GM12878 (cell line): ENCODE data around the gene SERPINA6. TPM values are rescaled to one million over a fixed set of nuclear protein-coding genes. Genes with fewer than 3 reads are reported as not detected.

Source experiments
- ATAC-seq: fragments of 200-7000 bp; cut with Tn5 transposase; 3 replicates; pipeline ENCODE4 v1.9.1; 2020; ENCODE audit warnings: mild to moderate bottlenecking, moderate library complexity
- BruUV-seq: library from RNA; stranded (reverse); fragments of 400-500 nt; replicated peaks from 2 replicates; lab custom pipeline; 2021; lab: Mats Ljungman, UMichigan
- CTCF ChIA-PET: fragments of 300-600 bp; sonication (Branson Sonifier 250); formaldehyde crosslinking; extraction: SDS; loops from one replicate; lab custom pipeline; 2021; ENCODE audit warnings: inconsistent platforms; lab: Yijun Ruan, JAX
- POLR2A ChIA-PET: fragments of 350-600 bp; formaldehyde crosslinking; extraction: SDS; loops from one replicate; lab custom pipeline; 2021; ENCODE audit warnings: inconsistent platforms; lab: Charles Lee
- RAD21 ChIA-PET: fragments of 300-600 bp; sonication (Branson Sonifier 250); formaldehyde crosslinking; loops from one replicate; lab custom pipeline; 2023; ENCODE audit warnings: antibody characterized with exemption; ENCODE audit not compliant: unreplicated experiment; lab: Charles Lee
- SMC1A ChIA-PET: fragments of 300-600 bp; sonication (Branson Sonifier 250); formaldehyde crosslinking; loops from one replicate; lab custom pipeline; 2023; ENCODE audit not compliant: unreplicated experiment, uncharacterized antibody; lab: Charles Lee
- DNase-seq: peaks from one replicate; pipeline ENCODE4 v3.0.0-alpha.2; 2011; ENCODE audit warnings: low read depth, low spot score
- FAIRE-seq: peaks from 3 replicates; lab custom pipeline; 2011; peaks lifted over from hg19 to GRCh38; lab: Jason Lieb, UNC
- H2AFZ ChIP-seq: 2 replicates; pipeline ENCODE4 v1.6.0; 2011; ENCODE audit warnings: low read depth, low read length, control low read depth; ENCODE audit not compliant: control insufficient read depth
- H3K27ac ChIP-seq: 2 replicates; pipeline ENCODE4 v1.5.1; 2011; ENCODE audit warnings: control low read depth; ENCODE audit not compliant: control insufficient read depth, insufficient read depth
- H3K27me3 ChIP-seq, 2 experiments: replicated peaks in 1 of 2; 2 replicates each; pipeline versions ENCODE4 v1.6.0 to v1.6.1; 2011; ENCODE audit warnings: low read length in 1 of 2; ENCODE audit not compliant: control insufficient read depth in 2 of 2, insufficient read depth in 2 of 2
- H3K36me3 ChIP-seq, 2 experiments: 2 replicates each; pipeline ENCODE4 v1.5.1; 2011; ENCODE audit warnings: low read length in 1 of 2; ENCODE audit not compliant: control insufficient read depth in 2 of 2, insufficient read depth in 2 of 2
- H3K4me1 ChIP-seq: 2 replicates; pipeline ENCODE4 v1.6.1; 2011; ENCODE audit warnings: mild to moderate bottlenecking, low read length, moderate library complexity, mixed read lengths; ENCODE audit not compliant: control insufficient read depth, insufficient read depth
- H3K4me2 ChIP-seq: 2 replicates; pipeline ENCODE4 v1.6.0; 2011; ENCODE audit warnings: control low read depth; ENCODE audit not compliant: control insufficient read depth, insufficient read depth
- H3K4me3 ChIP-seq: fragments of 200-600 bp; sonication (generic); 2 replicates; pipeline ENCODE4 v1.5.1; 2016
- H3K79me2 ChIP-seq: 2 replicates; pipeline ENCODE4 v1.6.0; 2011; ENCODE audit warnings: low read length; ENCODE audit not compliant: control insufficient read depth, insufficient read depth
- H3K9ac ChIP-seq: 2 replicates; pipeline ENCODE4 v1.8.0; 2011; ENCODE audit warnings: low read length, control low read depth, mixed read lengths; ENCODE audit not compliant: control insufficient read depth, insufficient read depth
- H3K9me3 ChIP-seq: replicated peaks from 3 replicates; pipeline ENCODE4 v1.5.1; 2011; ENCODE audit warnings: mild to moderate bottlenecking, low read length; ENCODE audit not compliant: control insufficient read depth, insufficient read depth
- H4K20me1 ChIP-seq: 2 replicates; pipeline ENCODE4 v1.6.0; 2011; ENCODE audit not compliant: control insufficient read depth, insufficient read depth
- E2F8 ChIP-seq: fragments of 450-650 bp; IDR thresholded peaks from 2 replicates; pipeline ENCODE4 v1.6.1; 2018; ENCODE audit warnings: mild to moderate bottlenecking, low read depth, moderate library complexity; ENCODE audit not compliant: partially characterized antibody
- IRF5 ChIP-seq: fragments of 450-650 bp; IDR thresholded peaks from 2 replicates; pipeline ENCODE4 v1.6.1; 2017; ENCODE audit warnings: borderline replicate concordance
- MYC ChIP-seq: IDR thresholded peaks from 2 replicates; pipeline ENCODE4 v1.6.1; 2011; ENCODE audit warnings: mild to moderate bottlenecking, low read length, moderate library complexity, inconsistent platforms; ENCODE audit not compliant: insufficient read depth, insufficient replicate concordance, insufficient read length, severe bottlenecking
- POLR2AphosphoS5 ChIP-seq: IDR thresholded peaks from 2 replicates; pipeline ENCODE4 v1.6.1; 2011; ENCODE audit warnings: mild to moderate bottlenecking, low read length, inconsistent platforms
- whole genome bisulfite sequencing: methylation state at CpG from one replicate; pipeline ENCODE4 v1.1.6; 2016; ENCODE audit warnings: low lambda C conversion rate; ENCODE audit not compliant: insufficient replicate concordance, insufficient coverage; ENCODE audit errors: missing lambda C conversion rate; 5-methylcytosine and 5-hydroxymethylcytosine counted together
- in situ Hi-C: fragments of 300-500 bp; cut with MboI; formaldehyde crosslinking; loops from 9 replicates; pipeline ENCODE4 v1.14.3; 2018; ENCODE audit warnings: mixed read lengths
- intact Hi-C: fragments of 100-400 bp; cut with micrococcal nuclease; formaldehyde crosslinking; loops from one replicate; pipeline ENCODE4 v1.14.2; 2022; ENCODE audit not compliant: unreplicated experiment
- polyA plus RNA-seq, 11 experiments: library from polyadenylated mRNA; depleted of rRNA in 4 of 11; unstranded in 6 of 11; stranded (reverse) in 5 of 11; fragments of >200 nt; fragmentation: Nextera tagmentation in 4 of 11; fragmentation: Illumina TruSeq in 1 of 11; extraction: Ambion mirVana in 4 of 11; extraction: Trizol in 1 of 11; gene quantifications; 1 replicate in 1 of 11; 2 replicates in 10 of 11; pipeline versions ENCODE4 v1.2.1 to v1.2.3, GENCODE V29; 2011 to 2016; ENCODE audit warnings: inconsistent platforms in 2 of 11, missing spikeins in 2 of 11, low read depth in 1 of 11
- total RNA-seq, 4 experiments: library from RNA; depleted of rRNA in 3 of 4; stranded (reverse); fragments of >200 nt in 3 of 4; fragmentation: Illumina TruSeq in 1 of 4; extraction: Trizol in 1 of 4; gene quantifications; 2 replicates each; pipeline versions ENCODE4 v1.2.1 to v1.2.3, GENCODE V29; 2013 to 2021

Gene SERPINA6
- total and polyA plus RNA-seq, 10 of the 15 experiments (the other 5 are each of a cell fraction or from before 2014, with no cell fraction given), result 0.11 to 0.27 (median 0.23) TPM; not detected in 7

GRCh38 chr14:94368243-94368590, 45.1 kb upstream of the SERPINA6 start (continued):
- no peak for TF ChIP-seq MYC
- no peak for TF ChIP-seq E2F8
- TF ChIP-seq IRF5, result no peak
- no peak for TF ChIP-seq POLR2AphosphoS5

- POLR2A ChIA-PET, result no interaction called here
- H3K36me3 ChIP-seq, result no peaks in the 10 kb centered on the region
- H3K27me3 ChIP-seq, result no peaks in the 10 kb centered on the region
- no peak overlapping the region for H3K9ac ChIP-seq
- in situ Hi-C loops, result no loop called here
- no peaks in the 10 kb centered on the region for H4K20me1 ChIP-seq
- no peak for ATAC-seq
- no peak overlapping the region for H3K4me2 ChIP-seq
- no peaks in the 10 kb centered on the region for H3K9me3 ChIP-seq
- no peak overlapping the region for H3K4me3 ChIP-seq
- TF ChIP-seq IRF5, result no peak
- TF ChIP-seq, all 136 proteins: peak for 0
- CTCF ChIA-PET, result no interaction called here
- no peaks in the 10 kb centered on the region for H3K79me2 ChIP-seq
- WGBS, result 44% methylated on average over 11 of the region's 12 CpGs
- H3K4me1 ChIP-seq, result no peaks in the 10 kb centered on the region
- RAD21 ChIA-PET, result no interaction called here
- DNase-seq (no peak), FAIRE-seq (no peak)
- H2AFZ ChIP-seq, result no peak overlapping the region
- SMC1A ChIA-PET, result no interaction called here
- BruUV-seq, result no TSS peak
- no peak overlapping the region for H3K27ac ChIP-seq
- intact Hi-C loops, result no loop called here
Measured at GRCh38 chr14:94367347-94368242, 44.5 kb upstream of the SERPINA6 start.
